Colonic mucosa (tissue), 4 donors: ENCODE data around the gene PFDN5. TPM values are rescaled to one million over a fixed set of nuclear protein-coding genes. Genes with fewer than 3 reads are reported as not detected.

Source experiments
- DNase-seq: peaks from one replicate; pipeline ENCODE4 v3.0.0-alpha.2; 2020
- H3K27ac ChIP-seq: fragments of 200-600 bp; one replicate; pipeline ENCODE4 v1.8.0; 2021
- H3K27me3 ChIP-seq: fragments of 200-600 bp; one replicate; pipeline ENCODE4 v1.8.0; 2021
- H3K36me3 ChIP-seq: fragments of 200-600 bp; one replicate; pipeline ENCODE4 v1.8.0; 2021
- H3K4me1 ChIP-seq: fragments of 200-600 bp; one replicate; pipeline ENCODE4 v1.8.0; 2021; ENCODE audit warnings: mild to moderate bottlenecking
- H3K4me3 ChIP-seq: fragments of 200-600 bp; one replicate; pipeline ENCODE4 v1.8.0; 2021
- H3K9ac ChIP-seq, 2 donors: one replicate each; pipeline ENCODE4 v1.7.0; 2013; ENCODE audit warnings: control low read depth in 2 of 2, low read depth in 2 of 2, low read length in 2 of 2
- H3K9me3 ChIP-seq: fragments of 200-600 bp; one replicate; pipeline ENCODE4 v1.8.0; 2021
- CTCF ChIP-seq: fragments of 200-600 bp; IDR thresholded peaks from one replicate; pipeline ENCODE4 v1.8.0; 2022; ENCODE audit warnings: antibody characterized with exemption, mild to moderate bottlenecking
- intact Hi-C: fragments of 100-400 bp; cut with DNase I; formaldehyde crosslinking; loops from one replicate; pipeline ENCODE4 v1.14.1; 2022
- total RNA-seq, 2 donors: library from RNA; stranded (reverse); fragmentation: NEBNext Ultra II Directional in 1 of 2; extraction: Animal tissue kit (Norgen Biotek cat#: 25700) in 1 of 2; gene quantifications; one replicate each; pipeline ENCODE4 v1.2.1, GENCODE V29; 2021
- donor health status: healthy.
- donor health status: DM: no; HTN: no; CAD: no.
- donor health status: DM: no; HTN: no; CAD: no.

PFDN5 gene
- total RNA-seq, 2 donors from 2014 or later = 247 to 305 TPM

- intact Hi-C loops = no loop called here
- Histone ChIP-seq H3K9me3 (no peaks in the 10 kb centered on the region), H3K36me3 (no peaks in the 10 kb centered on the region), H3K9ac (peak overlapping the region; percentile 41 to 90), H3K27me3 (no peaks in the 10 kb centered on the region), H3K4me1 (peaks cover 13% of the 10 kb centered on the region), H3K27ac (peak overlapping the region; percentile 83), H3K4me3 (peak overlapping the region; percentile 81)
- no peak for TF ChIP-seq CTCF
- DNase-seq = no peak
Measured at GRCh38 chr12:53299101-53299453, 3.7 kb downstream of the PFDN5 start.

- Histone ChIP-seq H3K27me3 (no peaks in the 10 kb centered on the region), H3K4me3 (peak within 1 kb of the TSS; percentile 81), H3K36me3 (no peaks in the 10 kb centered on the region), H3K27ac (peak within 1 kb of the TSS; percentile 83), H3K9ac (peak within 1 kb of the TSS; percentile 67 to 90), H3K4me1 (peaks cover 13% of the 10 kb centered on the region), H3K9me3 (no peaks in the 10 kb centered on the region)
- TF ChIP-seq CTCF = no peak
- DNase-seq = peak; percentile 92
- intact Hi-C loops = no loop called here
Measured at GRCh38 chr12:53299454-53300180, 4.3 kb downstream of the PFDN5 start, which contains the start of gene MYG1. TSS of gene MYG1 (plus strand) at chr12:53299695. CDS start at chr12:53299738, 43 bp downstream.

GRCh38 chr12:53300187-53300586, 4.8 kb downstream of the PFDN5 start:
- Histone ChIP-seq H3K27ac (peak overlapping the region; percentile 83), H3K27me3 (no peaks in the 10 kb centered on the region), H3K9me3 (no peaks in the 10 kb centered on the region), H3K36me3 (no peaks in the 10 kb centered on the region), H3K4me1 (peaks cover 13% of the 10 kb centered on the region), H3K4me3 (peak overlapping the region; percentile 81), H3K9ac (peak overlapping the region; percentile 67 to 90)
- TF ChIP-seq CTCF = no peak
- intact Hi-C loops = no loop called here
- no peak for DNase-seq

- Histone ChIP-seq H3K4me1 (peaks cover 10% of the 10 kb centered on the region), H3K27ac (no peak overlapping the region), H3K36me3 (peaks cover 9% of the 10 kb centered on the region), H3K4me3 (no peak overlapping the region), H3K9ac (peak overlapping the region in 1 of 2 donors; percentile 12), H3K27me3 (no peaks in the 10 kb centered on the region), H3K9me3 (no peaks in the 10 kb centered on the region)
- no peak for TF ChIP-seq CTCF
- no peak for DNase-seq
- intact Hi-C loops = no loop called here
Measured at GRCh38 chr12:53302903-53303302, 7.6 kb downstream of the PFDN5 start.

- TF ChIP-seq CTCF = no peak
- Histone ChIP-seq H3K27me3 (no peaks in the 10 kb centered on the region), H3K4me1 (no peaks in the 10 kb centered on the region), H3K9ac (no peak overlapping the region), H3K36me3 (peaks cover 9% of the 10 kb centered on the region), H3K9me3 (no peaks in the 10 kb centered on the region), H3K27ac (no peak overlapping the region), H3K4me3 (no peak overlapping the region)
- no peak for DNase-seq
- intact Hi-C loops = no loop called here
Measured at GRCh38 chr12:53306826-53307225, 11.5 kb downstream of the PFDN5 start.
